Gastrocnemius medialis (tissue), 4 donors: ENCODE results near the gene MAPK12. TPM values are rescaled to one million over a fixed set of nuclear protein-coding genes. Genes with fewer than 3 reads are reported as not detected.
"Not testable (repeated sequence)": the region's sequence is repeated elsewhere in the genome, so short reads cannot be mapped to it uniquely, and the experiment has no call there.

Experiments
- ATAC-seq, 2 donors: fragments of 150-250 bp; one replicate each; pipeline ENCODE4 v1.9.1; 2016
- DNase-seq, 2 donors: peaks; one replicate each; pipeline ENCODE4 v3.0.0-alpha.2; 2019
- H3K27ac ChIP-seq, 4 donors: fragments of 200-600 bp; sonication (generic); 1 replicate in 1 of 4; 2 replicates in 3 of 4; pipeline ENCODE4 v1.5.1; 2016 to 2018; ENCODE audit warnings: mild to moderate bottlenecking in 2 of 4, moderate library complexity in 1 of 4
- H3K27me3 ChIP-seq, 3 donors: fragments of 200-600 bp; sonication (generic) in 2 of 3; 1 replicate in 1 of 3; 2 replicates in 2 of 3; pipeline versions ENCODE4 v1.5.1 to v1.6.0; 2016 to 2019; ENCODE audit warnings: mild to moderate bottlenecking in 1 of 3, moderate library complexity in 1 of 3
- H3K36me3 ChIP-seq, 2 donors: fragments of 200-600 bp; sonication (generic) in 1 of 2; one replicate each; pipeline ENCODE4 v1.5.1; 2017 to 2018
- H3K4me1 ChIP-seq, 2 donors: fragments of 200-600 bp; sonication (generic) in 1 of 2; one replicate each; pipeline ENCODE4 v1.5.1; 2016 to 2017; ENCODE audit warnings: mild to moderate bottlenecking in 2 of 2
- H3K4me3 ChIP-seq, 4 donors: fragments of 200-600 bp; sonication (generic) in 3 of 4; 1 replicate in 1 of 4; 2 replicates in 3 of 4; pipeline ENCODE4 v1.5.1; 2016 to 2019; ENCODE audit warnings: mild to moderate bottlenecking in 2 of 4
- H3K9me3 ChIP-seq, 3 donors: fragments of 200-600 bp; sonication (generic) in 2 of 3; 1 replicate in 1 of 3; 2 replicates in 2 of 3; pipeline ENCODE4 v1.5.1; 2016 to 2019
- POLR2A ChIP-seq, 2 donors: fragments of 450-650 bp; IDR thresholded peaks; one replicate each; pipeline ENCODE4 v1.6.1; 2017; ENCODE audit warnings: antibody characterized with exemption in 2 of 2, mild to moderate bottlenecking in 2 of 2, moderate library complexity in 2 of 2
- in situ Hi-C, 4 donors: fragments of 200-750 bp; cut with MboI; loops; one replicate each; pipeline versions ENCODE4 v1.15.0 to v1.8.0; 2017; ENCODE audit warnings: low sequenced_read_pairs in 4 of 4
- intact Hi-C: fragments of 100-400 bp; cut with DNase I; formaldehyde crosslinking; loops from one replicate; pipeline ENCODE4 v1.15.1; 2023; ENCODE audit warnings: low total_unique reads
- total RNA-seq, 4 donors: library from RNA; depleted of rRNA; stranded (reverse); fragments of >200 nt; gene quantifications; one replicate each; pipeline versions ENCODE4 v1.1.0 to v1.2.3, GENCODE V29; 2016
- TF ChIP-seq, protein P1 (sequence below), 5 experiments: fragments of 450-650 bp in 3 of 5; fragments of 200-600 bp in 2 of 5; sonication (generic) in 2 of 5; IDR thresholded peaks in 4 of 5; conservative IDR thresholded peaks in 1 of 5; 1 replicate in 4 of 5; 2 replicates in 1 of 5; pipeline ENCODE4 v1.5.1; 2016 to 2019; ENCODE audit warnings: antibody characterized with exemption in 5 of 5, mild to moderate bottlenecking in 3 of 5, moderate library complexity in 3 of 5

MAPK12 gene
- total RNA-seq, 4 donors from 2014 or later, result 126 to 290 (median 219) TPM

DNA sequence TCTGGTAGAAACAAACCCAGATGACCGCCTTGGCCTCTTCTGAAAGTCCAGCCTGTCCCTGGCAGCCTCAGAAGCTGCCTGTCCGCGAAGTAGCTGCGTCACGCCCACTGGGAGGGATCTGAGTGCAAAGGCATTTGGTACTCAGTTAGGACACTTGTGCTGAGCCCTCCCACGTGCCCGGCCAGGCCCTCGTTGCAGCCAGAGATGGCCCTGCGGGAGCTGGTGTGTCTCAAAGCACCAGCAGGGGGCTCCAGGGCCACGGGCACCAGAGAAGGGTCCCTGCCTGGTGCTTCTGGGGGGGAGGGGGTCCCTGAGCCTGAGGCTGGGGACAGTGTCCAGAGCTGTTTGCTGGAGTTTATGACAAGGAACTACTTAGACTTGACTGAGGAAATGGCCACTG lies 54.9 kb downstream of the MAPK12 start:
- peak; percentile 90 to 94 for DNase-seq
- Histone ChIP-seq H3K4me3 (no peak overlapping the region), H3K27me3 (no peaks in the 10 kb centered on the region), H3K27ac (peak overlapping the region; percentile 74 to 89 (median 82)), H3K4me1 (peaks cover 33 to 42% of the 10 kb centered on the region in 2 donors), H3K9me3 (no peaks in the 10 kb centered on the region), H3K36me3 (peaks cover 0 to 24% of the 10 kb centered on the region in 2 donors)
- in situ Hi-C loops, result loop anchor here in 1 of 4 donors (10.0 kb wide), 1 partner anchor 272 kb away; no protein-coding TSS in a partner anchor
- intact Hi-C loops, result loop anchor here (5.0 to 10.0 kb wide), 2 partner anchors 59 to 272 kb away; no protein-coding TSS in a partner anchor
- peak; percentile 80 to 84 for ATAC-seq
- TF ChIP-seq, protein P1, sequence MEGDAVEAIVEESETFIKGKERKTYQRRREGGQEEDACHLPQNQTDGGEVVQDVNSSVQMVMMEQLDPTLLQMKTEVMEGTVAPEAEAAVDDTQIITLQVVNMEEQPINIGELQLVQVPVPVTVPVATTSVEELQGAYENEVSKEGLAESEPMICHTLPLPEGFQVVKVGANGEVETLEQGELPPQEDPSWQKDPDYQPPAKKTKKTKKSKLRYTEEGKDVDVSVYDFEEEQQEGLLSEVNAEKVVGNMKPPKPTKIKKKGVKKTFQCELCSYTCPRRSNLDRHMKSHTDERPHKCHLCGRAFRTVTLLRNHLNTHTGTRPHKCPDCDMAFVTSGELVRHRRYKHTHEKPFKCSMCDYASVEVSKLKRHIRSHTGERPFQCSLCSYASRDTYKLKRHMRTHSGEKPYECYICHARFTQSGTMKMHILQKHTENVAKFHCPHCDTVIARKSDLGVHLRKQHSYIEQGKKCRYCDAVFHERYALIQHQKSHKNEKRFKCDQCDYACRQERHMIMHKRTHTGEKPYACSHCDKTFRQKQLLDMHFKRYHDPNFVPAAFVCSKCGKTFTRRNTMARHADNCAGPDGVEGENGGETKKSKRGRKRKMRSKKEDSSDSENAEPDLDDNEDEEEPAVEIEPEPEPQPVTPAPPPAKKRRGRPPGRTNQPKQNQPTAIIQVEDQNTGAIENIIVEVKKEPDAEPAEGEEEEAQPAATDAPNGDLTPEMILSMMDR (IDR thresholded peaks at IDR 0.05 in 4 of 5, conservative IDR thresholded peaks at IDR 0.05 in 1 of 5), result peak; percentile 57 to 80 (median 61)
- TF ChIP-seq POLR2A (IDR thresholded peaks at IDR 0.05), result peak in 1 of 2 donors; percentile 5

GRCh38 chr22:50205781-50206569 lies 55.5 kb downstream of the MAPK12 start:
- intact Hi-C loops (loop anchor here (5.0 to 10.0 kb wide), 2 partner anchors 59 to 271 kb away; no protein-coding TSS in a partner anchor), in situ Hi-C loops (loop anchor here in 1 of 4 donors (10.0 kb wide), 1 partner anchor 271 kb away; no protein-coding TSS in a partner anchor)
- DNase-seq (peak in 1 of 2 donors; percentile 65), ATAC-seq (peak; percentile 28 to 31)
- H3K27ac ChIP-seq, result peak overlapping the region; percentile 74 to 89 (median 82)
- no peak overlapping the region for H3K4me3 ChIP-seq
- no peaks in the 10 kb centered on the region for H3K27me3 ChIP-seq
- H3K4me1 ChIP-seq, result peaks cover 34 to 42% of the 10 kb centered on the region in 2 donors
- peaks cover 0 to 20% of the 10 kb centered on the region in 2 donors for H3K36me3 ChIP-seq
- TF ChIP-seq, protein P1 (IDR thresholded peaks at IDR 0.05 in 4 of 5, conservative IDR thresholded peaks at IDR 0.05 in 1 of 5), result no peak
- TF ChIP-seq POLR2A (IDR thresholded peaks at IDR 0.05), result peak in 1 of 2 donors; percentile 12
- no peaks in the 10 kb centered on the region for H3K9me3 ChIP-seq

GRCh38 chr22:50204998-50205397 lies 56.5 kb downstream of the MAPK12 start:
- in situ Hi-C loops (loop anchor here in 1 of 4 donors (10.0 kb wide), 1 partner anchor 270 kb away; no protein-coding TSS in a partner anchor), intact Hi-C loops (loop anchor here (5.0 to 10.0 kb wide), 2 partner anchors 58 to 270 kb away; no protein-coding TSS in a partner anchor)
- not testable (repeated sequence) for H3K27me3 ChIP-seq, H3K9me3 ChIP-seq, H3K4me3 ChIP-seq, DNase-seq, ATAC-seq
- peaks cover 35 to 44% of the 10 kb centered on the region in 2 donors for H3K4me1 ChIP-seq
- H3K36me3 ChIP-seq, result peaks cover 0 to 12% of the 10 kb centered on the region in 2 donors
- H3K27ac ChIP-seq, result peak overlapping the region; percentile 74 to 89 (median 82)

DNA sequence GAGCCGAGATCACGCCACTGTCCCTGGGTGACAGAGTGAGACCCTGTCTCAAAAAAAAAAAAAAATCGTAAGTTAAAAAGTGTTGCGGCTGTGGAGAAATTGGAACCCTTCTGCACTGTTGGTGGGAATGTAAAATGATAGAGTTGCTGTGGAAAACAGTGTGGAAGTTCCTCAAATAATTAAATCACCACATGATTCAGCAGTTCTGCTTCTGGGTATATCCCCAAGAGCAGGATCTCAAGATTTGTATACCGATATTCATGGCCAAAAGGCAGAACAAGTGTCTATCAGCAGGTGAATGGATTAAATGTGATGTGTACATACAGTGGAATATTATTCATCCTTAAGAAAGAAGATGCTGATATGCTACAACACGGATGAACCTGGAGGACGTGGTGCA lies 56.9 kb downstream of the MAPK12 start:
- in situ Hi-C loops (loop anchor here in 1 of 4 donors (10.0 kb wide), 1 partner anchor 270 kb away; no protein-coding TSS in a partner anchor), intact Hi-C loops (loop anchor here (10.0 kb wide), 1 partner anchor 270 kb away; no protein-coding TSS in a partner anchor)
- no peak overlapping the region for H3K4me3 ChIP-seq
- no peak for DNase-seq
- H3K27ac ChIP-seq, result peak overlapping the region; percentile 74 to 89 (median 82)
- ATAC-seq, result no peak
- H3K27me3 ChIP-seq, result no peaks in the 10 kb centered on the region
- no peaks in the 10 kb centered on the region for H3K9me3 ChIP-seq
- peaks cover 0 to 12% of the 10 kb centered on the region in 2 donors for H3K36me3 ChIP-seq
- H3K4me1 ChIP-seq, result peaks cover 40 to 48% of the 10 kb centered on the region in 2 donors
- no peak for TF ChIP-seq POLR2A (IDR thresholded peaks at IDR 0.05)
- TF ChIP-seq, protein P1 (IDR thresholded peaks at IDR 0.05 in 4 of 5, conservative IDR thresholded peaks at IDR 0.05 in 1 of 5), result no peak

DNA sequence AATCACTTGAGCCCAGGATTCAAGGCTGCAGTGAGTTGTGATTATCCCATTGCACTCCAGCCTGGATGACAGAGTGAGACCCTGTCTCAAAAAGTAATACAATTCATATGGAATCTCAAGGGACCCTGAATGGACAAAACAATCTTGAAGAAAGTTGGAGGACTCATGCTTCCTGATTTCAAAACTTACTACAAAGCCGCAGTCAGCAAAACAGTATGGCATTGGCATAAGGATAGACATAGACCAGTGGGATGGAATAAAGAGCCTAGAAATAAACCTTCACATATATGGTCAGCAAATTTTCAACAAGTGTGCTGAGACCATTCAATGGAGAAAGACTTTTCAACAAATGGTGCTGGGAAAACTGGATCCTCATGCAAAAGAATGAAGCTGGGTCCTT lies 58.2 kb downstream of the MAPK12 start:
- Histone ChIP-seq H3K27me3 (no peaks in the 10 kb centered on the region), H3K9me3 (no peaks in the 10 kb centered on the region), H3K27ac (no peak overlapping the region), H3K4me3 (no peak overlapping the region), H3K4me1 (peaks cover 43 to 51% of the 10 kb centered on the region in 2 donors), H3K36me3 (peaks cover 0 to 6% of the 10 kb centered on the region in 2 donors)
- in situ Hi-C loops (loop anchor here in 1 of 4 donors (10.0 kb wide), 1 partner anchor 268 kb away; no protein-coding TSS in a partner anchor), intact Hi-C loops (loop anchor here (10.0 kb wide), 1 partner anchor 268 kb away; no protein-coding TSS in a partner anchor)
- no peak for TF ChIP-seq POLR2A (IDR thresholded peaks at IDR 0.05)
- DNase-seq, result no peak
- ATAC-seq, result no peak

Other genes starting within 250 kb of the MAPK12 start
- not detected for gene IL17REL, start 248.9 kb downstream of the MAPK12 start, total RNA-seq
- not detected for gene TTLL8, start 203.4 kb downstream of the MAPK12 start, total RNA-seq
- gene MLC1, start 176.3 kb downstream of the MAPK12 start, total RNA-seq, result under 1 TPM in 1 of 4 donors, not detected in 3; 0.42 TPM
- gene MOV10L1, start 171.7 kb downstream of the MAPK12 start, total RNA-seq, result under 1 TPM in 1 of 4 donors, not detected in 3; 0.25 TPM
- under 1 TPM in 2 of 4 donors, not detected in 2; 0.40 to 0.83 TPM for gene PANX2, start 91.0 kb downstream of the MAPK12 start, total RNA-seq
- gene TRABD, start 75.8 kb downstream of the MAPK12 start, total RNA-seq, result 10 to 100 TPM; 21.4 to 30.3 (median 24.5) TPM
- 10 to 100 TPM; 26.4 to 54.9 (median 34.0) TPM for gene SELENOO, start 60.7 kb downstream of the MAPK12 start, total RNA-seq
- gene TUBGCP6, start 16.7 kb downstream of the MAPK12 start, total RNA-seq, result 10 to 100 TPM; 18.7 to 27.4 (median 19.2) TPM
- 10 to 100 TPM in 2 of 4 donors, 1 to 10 TPM in 2; 4.1 to 24.9 (median 8.6) TPM for gene HDAC10, start 10.4 kb downstream of the MAPK12 start, total RNA-seq
- 1 to 10 TPM; 1.8 to 4.2 (median 3.4) TPM for gene MAPK11, start 8.7 kb upstream of the MAPK12 start, total RNA-seq
- 10 to 100 TPM in 1 of 4 donors, 1 to 10 TPM in 3; 8.0 to 11.8 (median 9.0) TPM for gene PLXNB2, start 46.0 kb upstream of the MAPK12 start, total RNA-seq
- gene DENND6B, start 65.3 kb upstream of the MAPK12 start, total RNA-seq, result under 1 TPM in 3 of 4 donors, not detected in 1; 0.55 to 0.84 (median 0.68) TPM
- 10 to 100 TPM; 55.7 to 96.2 (median 74.1) TPM for gene PPP6R2, start 81.6 kb upstream of the MAPK12 start, total RNA-seq
- gene SBF1, start 213.4 kb upstream of the MAPK12 start, total RNA-seq, result 100 to 1,000 TPM in 3 of 4 donors, 10 to 100 TPM in 1; 50.5 to 116 (median 107) TPM
- gene ADM2, start 219.9 kb upstream of the MAPK12 start, total RNA-seq, result under 1 TPM in 1 of 4 donors, not detected in 3; 0.53 TPM
- gene MIOX, start 225.2 kb upstream of the MAPK12 start, total RNA-seq, result not detected
- gene LMF2, start 246.0 kb upstream of the MAPK12 start, total RNA-seq, result 10 to 100 TPM; 19.7 to 39.4 (median 26.9) TPM
- 10 to 100 TPM; 19.0 to 29.3 (median 23.4) TPM for gene NCAPH2, start 246.5 kb upstream of the MAPK12 start, total RNA-seq